SK-N-SH treated with all-trans-retinoic acid at 6 μM for 48 hours (cell line): ENCODE results near the gene CD22.

ENCODE experiments used
- ATAC-seq: fragments of 200-7000 bp; cut with Tn5 transposase; 3 replicates; pipeline ENCODE4 v1.9.1; 2020; ENCODE audit warnings: mild to moderate bottlenecking, moderate library complexity
- ARNTL ChIP-seq: fragments of 450-650 bp; formaldehyde crosslinking; IDR thresholded peaks from 2 replicates; pipeline ENCODE4 v1.5.0; 2020; ENCODE audit warnings: low read depth, mild to moderate bottlenecking, moderate library complexity, borderline replicate concordance
- BACH2 ChIP-seq: fragments of 250-450 bp; sonication (Bioruptor Pico); IDR thresholded peaks from 2 replicates; pipeline ENCODE4 v1.9.0; 2021; ENCODE audit warnings: mild to moderate bottlenecking, borderline replicate concordance
- CSDC2 ChIP-seq: fragments of 250-450 bp; sonication (Bioruptor Pico); IDR thresholded peaks from 2 replicates; pipeline ENCODE4 v1.5.0; 2020; ENCODE audit warnings: mild to moderate bottlenecking, moderate library complexity
- ESRRG ChIP-seq: fragments of 250-450 bp; sonication (Bioruptor Pico); IDR thresholded peaks from 2 replicates; pipeline ENCODE4 v1.6.1; 2021; ENCODE audit warnings: mild to moderate bottlenecking
- GLIS3 ChIP-seq: fragments of 250-450 bp; sonication (Bioruptor Pico); IDR thresholded peaks from 2 replicates; pipeline ENCODE4 v1.5.0; 2020; ENCODE audit warnings: mild to moderate bottlenecking, moderate library complexity
- ISL1 ChIP-seq: fragments of 250-450 bp; sonication (Bioruptor Pico); IDR thresholded peaks from 2 replicates; pipeline ENCODE4 v2.1.2; 2022; ENCODE audit warnings: mild to moderate bottlenecking, moderate library complexity
- OSR1 ChIP-seq: fragments of 250-450 bp; sonication (Bioruptor Pico); IDR thresholded peaks from 2 replicates; pipeline ENCODE4 v1.8.0; 2022; ENCODE audit warnings: moderate library complexity, mild to moderate bottlenecking, inconsistent platforms
- PPARA ChIP-seq: fragments of 250-450 bp; sonication (Bioruptor Pico); IDR thresholded peaks from 2 replicates; pipeline ENCODE4 v1.5.0; 2020; ENCODE audit warnings: mild to moderate bottlenecking, borderline replicate concordance
- RARB ChIP-seq: fragments of 250-450 bp; sonication (Bioruptor Pico); IDR thresholded peaks from 2 replicates; pipeline ENCODE4 v1.8.0; 2021; ENCODE audit warnings: mild to moderate bottlenecking, moderate library complexity
- SNAI2 ChIP-seq: fragments of 250-450 bp; sonication (Bioruptor Pico); IDR thresholded peaks from 2 replicates; pipeline ENCODE4 v1.5.0; 2020; ENCODE audit warnings: mild to moderate bottlenecking, moderate library complexity
- TCF4 ChIP-seq: fragments of 250-450 bp; sonication (Bioruptor Pico); IDR thresholded peaks from 2 replicates; pipeline ENCODE4 v1.8.0; 2021; ENCODE audit warnings: mild to moderate bottlenecking, moderate library complexity, borderline replicate concordance
- TOX ChIP-seq: fragments of 250-450 bp; sonication (Bioruptor Pico); IDR thresholded peaks from 2 replicates; pipeline ENCODE4 v1.8.0; 2021; ENCODE audit warnings: mild to moderate bottlenecking, moderate library complexity, borderline replicate concordance
- ZC3H10 ChIP-seq: fragments of 250-450 bp; sonication (Bioruptor Pico); IDR thresholded peaks from 2 replicates; pipeline ENCODE4 v1.5.1; 2021; ENCODE audit warnings: mild to moderate bottlenecking, moderate library complexity
- ZFP3 ChIP-seq: fragments of 250-450 bp; sonication (Bioruptor Pico); IDR thresholded peaks from 2 replicates; pipeline ENCODE4 v1.5.0; 2020; ENCODE audit warnings: mild to moderate bottlenecking, moderate library complexity
- ZFP30 ChIP-seq: fragments of 450-650 bp; formaldehyde crosslinking; IDR thresholded peaks from 2 replicates; pipeline ENCODE4 v1.5.0; 2022; ENCODE audit warnings: mild to moderate bottlenecking, moderate library complexity
- ZNF565 ChIP-seq: fragments of 450-650 bp; formaldehyde crosslinking; conservative IDR thresholded peaks from 2 replicates; pipeline ENCODE4 v1.5.0; 2020; ENCODE audit warnings: low read depth, mild to moderate bottlenecking, moderate library complexity
- ZNF70 ChIP-seq: fragments of 450-650 bp; formaldehyde crosslinking; IDR thresholded peaks from 2 replicates; pipeline ENCODE4 v1.5.0; 2020; ENCODE audit warnings: mild to moderate bottlenecking, moderate library complexity
- ZNF8 ChIP-seq: fragments of 450-650 bp; formaldehyde crosslinking; IDR thresholded peaks from 2 replicates; pipeline ENCODE4 v1.5.0; 2020; ENCODE audit warnings: mild to moderate bottlenecking, moderate library complexity
- TF ChIP-seq, protein P1 (sequence below): fragments of 250-450 bp; sonication (Bioruptor Pico); IDR thresholded peaks from 2 replicates; pipeline ENCODE4 v1.5.1; 2021; ENCODE audit warnings: mild to moderate bottlenecking, moderate library complexity
- TF ChIP-seq, protein P2 (sequence below): fragments of 250-450 bp; sonication (Bioruptor Pico); IDR thresholded peaks from 2 replicates; pipeline ENCODE4 v1.5.1; 2020; ENCODE audit warnings: low read depth, mild to moderate bottlenecking, moderate library complexity
- TF ChIP-seq, protein P3 (sequence below): fragments of 250-450 bp; sonication (Bioruptor Pico); IDR thresholded peaks from 2 replicates; pipeline ENCODE4 v1.8.0; 2020; ENCODE audit warnings: mild to moderate bottlenecking, moderate library complexity, borderline replicate concordance
- TF ChIP-seq, protein P4 (sequence below): fragments of 250-450 bp; sonication (Bioruptor Pico); IDR thresholded peaks from 2 replicates; pipeline ENCODE4 v1.8.0; 2021; ENCODE audit warnings: low read depth, mild to moderate bottlenecking, moderate library complexity, borderline replicate concordance
- TF ChIP-seq, protein P5 (sequence below): fragments of 250-450 bp; sonication (Bioruptor Pico); IDR thresholded peaks from 2 replicates; pipeline ENCODE4 v1.5.0; 2020; ENCODE audit warnings: mild to moderate bottlenecking, moderate library complexity

Gene CD22

DNA sequence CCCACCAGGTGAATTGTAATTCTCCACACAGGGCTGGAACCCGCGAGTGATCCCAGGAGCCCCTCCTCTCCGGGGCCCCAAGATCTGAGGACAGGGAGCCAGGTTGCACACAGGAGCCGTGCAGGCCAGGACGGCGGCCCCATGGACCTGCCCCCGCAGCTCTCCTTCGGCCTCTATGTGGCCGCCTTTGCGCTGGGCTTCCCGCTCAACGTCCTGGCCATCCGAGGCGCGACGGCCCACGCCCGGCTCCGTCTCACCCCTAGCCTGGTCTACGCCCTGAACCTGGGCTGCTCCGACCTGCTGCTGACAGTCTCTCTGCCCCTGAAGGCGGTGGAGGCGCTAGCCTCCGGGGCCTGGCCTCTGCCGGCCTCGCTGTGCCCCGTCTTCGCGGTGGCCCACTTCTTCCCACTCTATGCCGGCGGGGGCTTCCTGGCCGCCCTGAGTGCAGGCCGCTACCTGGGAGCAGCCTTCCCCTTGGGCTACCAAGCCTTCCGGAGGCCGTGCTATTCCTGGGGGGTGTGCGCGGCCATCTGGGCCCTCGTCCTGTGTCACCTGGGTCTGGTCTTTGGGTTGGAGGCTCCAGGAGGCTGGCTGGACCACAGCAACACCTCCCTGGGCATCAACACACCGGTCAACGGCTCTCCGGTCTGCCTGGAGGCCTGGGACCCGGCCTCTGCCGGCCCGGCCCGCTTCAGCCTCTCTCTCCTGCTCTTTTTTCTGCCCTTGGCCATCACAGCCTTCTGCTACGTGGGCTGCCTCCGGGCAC lies 22.6 kb downstream of the CD22 start:
- TF ChIP-seq SNAI2 (CRISPR knock-in tag) (no peak), ZNF8 (CRISPR knock-in tag) (no peak), TOX (no peak), TCF4 (no peak), ARNTL (CRISPR knock-in tag) (no peak), GLIS3 (CRISPR knock-in tag) (no peak), BACH2 (CRISPR knock-in tag) (no peak), ZNF565 (CRISPR knock-in tag) (no peak), ZFP3 (CRISPR knock-in tag) (no peak), CSDC2 (CRISPR knock-in tag) (no peak), PPARA (CRISPR knock-in tag) (no peak), RARB (CRISPR knock-in tag) (no peak), ZFP30 (CRISPR knock-in tag) (no peak), OSR1 (no peak), ZC3H10 (no peak), ESRRG (CRISPR knock-in tag) (no peak)
- TF ChIP-seq, protein P1, sequence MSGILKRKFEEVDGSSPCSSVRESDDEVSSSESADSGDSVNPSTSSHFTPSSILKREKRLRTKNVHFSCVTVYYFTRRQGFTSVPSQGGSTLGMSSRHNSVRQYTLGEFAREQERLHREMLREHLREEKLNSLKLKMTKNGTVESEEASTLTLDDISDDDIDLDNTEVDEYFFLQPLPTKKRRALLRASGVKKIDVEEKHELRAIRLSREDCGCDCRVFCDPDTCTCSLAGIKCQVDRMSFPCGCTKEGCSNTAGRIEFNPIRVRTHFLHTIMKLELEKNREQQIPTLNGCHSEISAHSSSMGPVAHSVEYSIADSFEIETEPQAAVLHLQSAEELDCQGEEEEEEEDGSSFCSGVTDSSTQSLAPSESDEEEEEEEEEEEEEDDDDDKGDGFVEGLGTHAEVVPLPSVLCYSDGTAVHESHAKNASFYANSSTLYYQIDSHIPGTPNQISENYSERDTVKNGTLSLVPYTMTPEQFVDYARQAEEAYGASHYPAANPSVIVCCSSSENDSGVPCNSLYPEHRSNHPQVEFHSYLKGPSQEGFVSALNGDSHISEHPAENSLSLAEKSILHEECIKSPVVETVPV (CRISPR knock-in tag): no peak
- TF ChIP-seq, protein P2, sequence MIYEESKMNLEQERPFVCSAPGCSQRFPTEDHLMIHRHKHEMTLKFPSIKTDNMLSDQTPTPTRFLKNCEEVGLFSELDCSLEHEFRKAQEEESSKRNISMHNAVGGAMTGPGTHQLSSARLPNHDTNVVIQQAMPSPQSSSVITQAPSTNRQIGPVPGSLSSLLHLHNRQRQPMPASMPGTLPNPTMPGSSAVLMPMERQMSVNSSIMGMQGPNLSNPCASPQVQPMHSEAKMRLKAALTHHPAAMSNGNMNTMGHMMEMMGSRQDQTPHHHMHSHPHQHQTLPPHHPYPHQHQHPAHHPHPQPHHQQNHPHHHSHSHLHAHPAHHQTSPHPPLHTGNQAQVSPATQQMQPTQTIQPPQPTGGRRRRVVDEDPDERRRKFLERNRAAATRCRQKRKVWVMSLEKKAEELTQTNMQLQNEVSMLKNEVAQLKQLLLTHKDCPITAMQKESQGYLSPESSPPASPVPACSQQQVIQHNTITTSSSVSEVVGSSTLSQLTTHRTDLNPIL (CRISPR knock-in tag): no peak
- no peak for ATAC-seq

DNA sequence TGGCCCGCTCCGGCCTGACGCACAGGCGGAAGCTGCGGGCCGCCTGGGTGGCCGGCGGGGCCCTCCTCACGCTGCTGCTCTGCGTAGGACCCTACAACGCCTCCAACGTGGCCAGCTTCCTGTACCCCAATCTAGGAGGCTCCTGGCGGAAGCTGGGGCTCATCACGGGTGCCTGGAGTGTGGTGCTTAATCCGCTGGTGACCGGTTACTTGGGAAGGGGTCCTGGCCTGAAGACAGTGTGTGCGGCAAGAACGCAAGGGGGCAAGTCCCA lies 23.1 kb downstream of the CD22 start:
- no peak for TF ChIP-seq CSDC2 (CRISPR knock-in tag)
- TF ChIP-seq TOX: no peak
- TF ChIP-seq RARB (CRISPR knock-in tag): no peak
- TF ChIP-seq, protein P2 (CRISPR knock-in tag): no peak
- TF ChIP-seq ZNF565 (CRISPR knock-in tag): no peak
- TF ChIP-seq, protein P3, sequence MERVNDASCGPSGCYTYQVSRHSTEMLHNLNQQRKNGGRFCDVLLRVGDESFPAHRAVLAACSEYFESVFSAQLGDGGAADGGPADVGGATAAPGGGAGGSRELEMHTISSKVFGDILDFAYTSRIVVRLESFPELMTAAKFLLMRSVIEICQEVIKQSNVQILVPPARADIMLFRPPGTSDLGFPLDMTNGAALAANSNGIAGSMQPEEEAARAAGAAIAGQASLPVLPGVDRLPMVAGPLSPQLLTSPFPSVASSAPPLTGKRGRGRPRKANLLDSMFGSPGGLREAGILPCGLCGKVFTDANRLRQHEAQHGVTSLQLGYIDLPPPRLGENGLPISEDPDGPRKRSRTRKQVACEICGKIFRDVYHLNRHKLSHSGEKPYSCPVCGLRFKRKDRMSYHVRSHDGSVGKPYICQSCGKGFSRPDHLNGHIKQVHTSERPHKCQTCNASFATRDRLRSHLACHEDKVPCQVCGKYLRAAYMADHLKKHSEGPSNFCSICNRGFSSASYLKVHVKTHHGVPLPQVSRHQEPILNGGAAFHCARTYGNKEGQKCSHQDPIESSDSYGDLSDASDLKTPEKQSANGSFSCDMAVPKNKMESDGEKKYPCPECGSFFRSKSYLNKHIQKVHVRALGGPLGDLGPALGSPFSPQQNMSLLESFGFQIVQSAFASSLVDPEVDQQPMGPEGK: no peak
- no peak for TF ChIP-seq SNAI2 (CRISPR knock-in tag)
- TF ChIP-seq, protein P1 (CRISPR knock-in tag): no peak
- TF ChIP-seq ZC3H10: no peak
- no peak for TF ChIP-seq ZNF70 (CRISPR knock-in tag)
- TF ChIP-seq, protein P4, sequence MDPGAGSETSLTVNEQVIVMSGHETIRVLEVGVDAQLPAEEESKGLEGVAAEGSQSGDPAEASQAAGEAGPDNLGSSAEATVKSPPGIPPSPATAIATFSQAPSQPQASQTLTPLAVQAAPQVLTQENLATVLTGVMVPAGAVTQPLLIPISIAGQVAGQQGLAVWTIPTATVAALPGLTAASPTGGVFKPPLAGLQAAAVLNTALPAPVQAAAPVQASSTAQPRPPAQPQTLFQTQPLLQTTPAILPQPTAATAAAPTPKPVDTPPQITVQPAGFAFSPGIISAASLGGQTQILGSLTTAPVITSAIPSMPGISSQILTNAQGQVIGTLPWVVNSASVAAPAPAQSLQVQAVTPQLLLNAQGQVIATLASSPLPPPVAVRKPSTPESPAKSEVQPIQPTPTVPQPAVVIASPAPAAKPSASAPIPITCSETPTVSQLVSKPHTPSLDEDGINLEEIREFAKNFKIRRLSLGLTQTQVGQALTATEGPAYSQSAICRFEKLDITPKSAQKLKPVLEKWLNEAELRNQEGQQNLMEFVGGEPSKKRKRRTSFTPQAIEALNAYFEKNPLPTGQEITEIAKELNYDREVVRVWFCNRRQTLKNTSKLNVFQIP: no peak
- no peak for TF ChIP-seq ARNTL (CRISPR knock-in tag)
- TF ChIP-seq ZFP30 (CRISPR knock-in tag): no peak
- no peak for TF ChIP-seq OSR1
- no peak for TF ChIP-seq ISL1
- TF ChIP-seq, protein P5, sequence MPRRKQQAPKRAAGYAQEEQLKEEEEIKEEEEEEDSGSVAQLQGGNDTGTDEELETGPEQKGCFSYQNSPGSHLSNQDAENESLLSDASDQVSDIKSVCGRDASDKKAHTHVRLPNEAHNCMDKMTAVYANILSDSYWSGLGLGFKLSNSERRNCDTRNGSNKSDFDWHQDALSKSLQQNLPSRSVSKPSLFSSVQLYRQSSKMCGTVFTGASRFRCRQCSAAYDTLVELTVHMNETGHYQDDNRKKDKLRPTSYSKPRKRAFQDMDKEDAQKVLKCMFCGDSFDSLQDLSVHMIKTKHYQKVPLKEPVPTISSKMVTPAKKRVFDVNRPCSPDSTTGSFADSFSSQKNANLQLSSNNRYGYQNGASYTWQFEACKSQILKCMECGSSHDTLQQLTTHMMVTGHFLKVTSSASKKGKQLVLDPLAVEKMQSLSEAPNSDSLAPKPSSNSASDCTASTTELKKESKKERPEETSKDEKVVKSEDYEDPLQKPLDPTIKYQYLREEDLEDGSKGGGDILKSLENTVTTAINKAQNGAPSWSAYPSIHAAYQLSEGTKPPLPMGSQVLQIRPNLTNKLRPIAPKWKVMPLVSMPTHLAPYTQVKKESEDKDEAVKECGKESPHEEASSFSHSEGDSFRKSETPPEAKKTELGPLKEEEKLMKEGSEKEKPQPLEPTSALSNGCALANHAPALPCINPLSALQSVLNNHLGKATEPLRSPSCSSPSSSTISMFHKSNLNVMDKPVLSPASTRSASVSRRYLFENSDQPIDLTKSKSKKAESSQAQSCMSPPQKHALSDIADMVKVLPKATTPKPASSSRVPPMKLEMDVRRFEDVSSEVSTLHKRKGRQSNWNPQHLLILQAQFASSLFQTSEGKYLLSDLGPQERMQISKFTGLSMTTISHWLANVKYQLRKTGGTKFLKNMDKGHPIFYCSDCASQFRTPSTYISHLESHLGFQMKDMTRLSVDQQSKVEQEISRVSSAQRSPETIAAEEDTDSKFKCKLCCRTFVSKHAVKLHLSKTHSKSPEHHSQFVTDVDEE (CRISPR knock-in tag): no peak
- ATAC-seq: no peak
